HFFc6 (cell line): Measurements from ENCODE around the gene TTF2. TPM values are rescaled to one million over a fixed set of nuclear protein-coding genes. Genes with fewer than 3 reads are reported as not detected.
A peak's percentile ranks its signal among the peaks of the same experiment; 100 is the strongest.

ENCODE experiments used
- DNase-seq: peaks from one replicate; pipeline ENCODE4 v3.0.0-alpha.2; 2018
- H3K27ac Mint-ChIP-seq: 2 replicates; pipeline ENCODE4 v1.8.0; 2020; ENCODE audit warnings: mild to moderate bottlenecking, mixed read lengths
- H3K27me3 Mint-ChIP-seq: 2 replicates; pipeline ENCODE4 v1.8.0; 2021; ENCODE audit warnings: mild to moderate bottlenecking, moderate library complexity, mixed read lengths; ENCODE audit not compliant: insufficient read depth
- H3K36me3 Mint-ChIP-seq: 2 replicates; pipeline ENCODE4 v1.8.0; 2021; ENCODE audit warnings: low read depth, mixed read lengths
- H3K4me1 Mint-ChIP-seq: 2 replicates; pipeline ENCODE4 v1.8.0; 2020; ENCODE audit warnings: low read depth, mixed read lengths
- H3K4me3 Mint-ChIP-seq: 2 replicates; pipeline ENCODE4 v1.8.0; 2020; ENCODE audit warnings: mild to moderate bottlenecking, moderate library complexity, mixed read lengths
- H3K9me3 Mint-ChIP-seq: 2 replicates; pipeline ENCODE4 v1.8.0; 2020; ENCODE audit warnings: mild to moderate bottlenecking, mixed read lengths
- CTCF ChIP-seq: fragments of 200-600 bp; sonication (generic); IDR thresholded peaks from 2 replicates; pipeline ENCODE4 v1.5.0; 2021; ENCODE audit warnings: antibody characterized with exemption, mild to moderate bottlenecking
- total RNA-seq, 6 experiments: library from RNA; stranded (reverse); fragmentation: NEBNext Ultra II Directional; extraction: Animal tissue kit (Norgen Biotek cat#: 25700); gene quantifications; 2 replicates in 1 of 6; 3 replicates in 5 of 6; pipeline ENCODE4 v1.2.3, GENCODE V29; 2021

The TTF2 gene
- total RNA-seq, 6 experiments from 2014 or later = 18.7 to 28.6 (median 24.2) TPM

GRCh38 chr1:117137281-117137855 lies 77.2 kb downstream of the TTF2 start:
- H3K4me1 Mint-ChIP-seq = peaks cover 23% of the 10 kb centered on the region
- no peak for DNase-seq
- H3K36me3 Mint-ChIP-seq = no peaks in the 10 kb centered on the region
- no peak for TF ChIP-seq CTCF
- no peaks in the 10 kb centered on the region for H3K9me3 Mint-ChIP-seq
- no peak overlapping the region for H3K27ac Mint-ChIP-seq
- H3K4me3 Mint-ChIP-seq = no peak overlapping the region
- H3K27me3 Mint-ChIP-seq = no peaks in the 10 kb centered on the region

GRCh38 chr1:117138106-117138505 lies 78.0 kb downstream of the TTF2 start:
- H3K36me3 Mint-ChIP-seq = no peaks in the 10 kb centered on the region
- no peaks in the 10 kb centered on the region for H3K27me3 Mint-ChIP-seq
- peaks cover 30% of the 10 kb centered on the region for H3K4me1 Mint-ChIP-seq
- TF ChIP-seq CTCF = no peak
- H3K9me3 Mint-ChIP-seq = no peaks in the 10 kb centered on the region
- no peak overlapping the region for H3K27ac Mint-ChIP-seq
- H3K4me3 Mint-ChIP-seq = no peak overlapping the region
- DNase-seq = no peak

- no peaks in the 10 kb centered on the region for H3K36me3 Mint-ChIP-seq
- H3K27ac Mint-ChIP-seq = no peak overlapping the region
- H3K27me3 Mint-ChIP-seq = no peaks in the 10 kb centered on the region
- H3K9me3 Mint-ChIP-seq = no peaks in the 10 kb centered on the region
- no peak for DNase-seq
- TF ChIP-seq CTCF = no peak
- peaks cover 30% of the 10 kb centered on the region for H3K4me1 Mint-ChIP-seq
- no peak overlapping the region for H3K4me3 Mint-ChIP-seq
Measured at GRCh38 chr1:117138561-117138960, 78.4 kb downstream of the TTF2 start.

GRCh38 chr1:117142200-117142599 lies 82.1 kb downstream of the TTF2 start:
- peak overlapping the region; percentile 13 for H3K4me3 Mint-ChIP-seq
- peak; percentile 83 for DNase-seq
- H3K9me3 Mint-ChIP-seq = no peaks in the 10 kb centered on the region
- no peaks in the 10 kb centered on the region for H3K27me3 Mint-ChIP-seq
- TF ChIP-seq CTCF = no peak
- H3K27ac Mint-ChIP-seq = peak overlapping the region; percentile 74
- H3K4me1 Mint-ChIP-seq = peaks cover 59% of the 10 kb centered on the region
- H3K36me3 Mint-ChIP-seq = no peaks in the 10 kb centered on the region

- Mint-ChIP-seq H3K4me1 (peaks cover 69% of the 10 kb centered on the region), H3K27me3 (no peaks in the 10 kb centered on the region), H3K27ac (peak overlapping the region; percentile 60), H3K4me3 (no peak overlapping the region), H3K9me3 (no peaks in the 10 kb centered on the region), H3K36me3 (no peaks in the 10 kb centered on the region)
- TF ChIP-seq CTCF = no peak
- DNase-seq = no peak
Measured at GRCh38 chr1:117143172-117143571, 83.0 kb downstream of the TTF2 start.

GRCh38 chr1:117143871-117144270 lies 83.7 kb downstream of the TTF2 start:
- H3K36me3 Mint-ChIP-seq = no peaks in the 10 kb centered on the region
- H3K4me1 Mint-ChIP-seq = peaks cover 76% of the 10 kb centered on the region
- H3K27me3 Mint-ChIP-seq = no peaks in the 10 kb centered on the region; the same call in 1 of the 2 replicates
- H3K4me3 Mint-ChIP-seq = no peak overlapping the region
- TF ChIP-seq CTCF = no peak
- peak overlapping the region; percentile 60 for H3K27ac Mint-ChIP-seq
- H3K9me3 Mint-ChIP-seq = no peaks in the 10 kb centered on the region
- peak; percentile 30 for DNase-seq
